ENCODE measurements around the gene EID2B.

DNA sequence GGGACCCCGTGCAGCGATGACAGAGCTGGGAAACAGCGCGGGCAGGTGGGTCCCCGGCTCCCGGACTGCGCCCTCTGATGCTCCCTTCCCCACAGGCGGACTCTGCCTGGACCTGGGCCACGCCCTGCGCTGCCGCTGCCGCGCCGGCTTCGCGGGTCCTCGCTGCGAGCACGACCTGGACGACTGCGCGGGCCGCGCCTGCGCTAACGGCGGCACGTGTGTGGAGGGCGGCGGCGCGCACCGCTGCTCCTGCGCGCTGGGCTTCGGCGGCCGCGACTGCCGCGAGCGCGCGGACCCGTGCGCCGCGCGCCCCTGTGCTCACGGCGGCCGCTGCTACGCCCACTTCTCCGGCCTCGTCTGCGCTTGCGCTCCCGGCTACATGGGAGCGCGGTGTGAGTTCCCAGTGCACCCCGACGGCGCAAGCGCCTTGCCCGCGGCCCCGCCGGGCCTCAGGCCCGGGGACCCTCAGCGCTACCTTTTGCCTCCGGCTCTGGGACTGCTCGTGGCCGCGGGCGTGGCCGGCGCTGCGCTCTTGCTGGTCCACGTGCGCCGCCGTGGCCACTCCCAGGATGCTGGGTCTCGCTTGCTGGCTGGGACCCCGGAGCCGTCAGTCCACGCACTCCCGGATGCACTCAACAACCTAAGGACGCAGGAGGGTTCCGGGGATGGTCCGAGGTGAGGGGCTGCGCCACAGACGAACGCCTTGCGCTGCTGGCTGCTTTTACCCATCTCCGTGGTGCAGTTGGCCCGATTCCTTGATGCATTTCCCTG, 25.5 kb downstream of the EID2B start:
- TF ChIP-seq POLR2A (IDR thresholded peaks at IDR 0.05; ENCODE audit: low read length), result no peak
- no peak for TF ChIP-seq GATA1 (IDR thresholded peaks at IDR 0.05; ENCODE audit: low read depth, low read length)

Data from erythroblast (primary cell).